Spleen (tissue), 11 donors: ENCODE measurements around the gene TMEM236. TPM values are rescaled to one million over a fixed set of nuclear protein-coding genes. Genes with fewer than 3 reads are reported as not detected.
A peak's percentile ranks its signal among the peaks of the same experiment; 100 is the strongest.

ENCODE experiments used
- DNase-seq: peaks from one replicate; pipeline ENCODE4 v3.0.0-alpha.2; 2020
- H3K27ac ChIP-seq, 8 donors: fragments of 200-600 bp; sonication (generic) in 7 of 8; 1 replicate in 4 of 8; 2 replicates in 4 of 8; pipeline versions ENCODE4 v1.5.0 to v1.8.0; 2016 to 2021; ENCODE audit warnings: inconsistent platforms in 4 of 8, mild to moderate bottlenecking in 4 of 8, moderate library complexity in 1 of 8
- H3K27me3 ChIP-seq, 7 donors: fragments of 200-600 bp; sonication (generic) in 6 of 7; replicated peaks in 1 of 7; 1 replicate in 4 of 7; 2 replicates in 3 of 7; pipeline versions ENCODE4 v1.5.0 to v1.8.0; 2016 to 2021; ENCODE audit warnings: inconsistent platforms in 3 of 7, mild to moderate bottlenecking in 1 of 7
- H3K36me3 ChIP-seq, 6 donors: fragments of 200-600 bp; sonication (generic) in 5 of 6; 1 replicate in 4 of 6; 2 replicates in 2 of 6; pipeline versions ENCODE4 v1.5.0 to v1.8.0; 2016 to 2021; ENCODE audit warnings: inconsistent platforms in 2 of 6
- H3K4me1 ChIP-seq, 6 donors: fragments of 200-600 bp; sonication (generic) in 5 of 6; 1 replicate in 3 of 6; 2 replicates in 3 of 6; pipeline versions ENCODE4 v1.5.0 to v1.8.0; 2016 to 2021; ENCODE audit warnings: inconsistent platforms in 3 of 6
- H3K4me3 ChIP-seq, 8 donors: fragments of 200-600 bp; sonication (generic) in 7 of 8; 1 replicate in 4 of 8; 2 replicates in 4 of 8; pipeline versions ENCODE4 v1.5.0 to v1.8.0; 2016 to 2021; ENCODE audit warnings: inconsistent platforms in 4 of 8, mild to moderate bottlenecking in 4 of 8, moderate library complexity in 2 of 8
- H3K9me3 ChIP-seq, 8 donors: fragments of 200-600 bp; sonication (generic) in 7 of 8; 1 replicate in 4 of 8; 2 replicates in 4 of 8; pipeline versions ENCODE4 v1.5.0 to v1.8.0; 2016 to 2021; ENCODE audit warnings: inconsistent platforms in 4 of 8
- CTCF ChIP-seq, 11 experiments: fragments of 200-600 bp in 7 of 11; fragments of 450-650 bp in 4 of 11; sonication (generic) in 4 of 11; IDR thresholded peaks in 8 of 11; conservative IDR thresholded peaks in 3 of 11; 1 replicate in 7 of 11; 2 replicates in 4 of 11; pipeline versions ENCODE4 v1.4.0 to v1.8.0; 2016 to 2021; ENCODE audit warnings: antibody characterized with exemption in 11 of 11, inconsistent platforms in 4 of 11, mild to moderate bottlenecking in 1 of 11
- POLR2A ChIP-seq, 3 donors: fragments of 450-650 bp; IDR thresholded peaks; one replicate each; pipeline ENCODE4 v1.5.1; 2017; ENCODE audit warnings: antibody characterized with exemption in 3 of 3, mild to moderate bottlenecking in 1 of 3
- POLR2AphosphoS5 ChIP-seq, 3 donors: sonication (generic); formaldehyde crosslinking; IDR thresholded peaks; one replicate each; pipeline ENCODE4 v1.5.1; 2017; ENCODE audit warnings: antibody characterized with exemption in 3 of 3
- WGBS, 5 donors: extraction: QIAGEN DNeasy Blood & Tissue Kit in 3 of 5; methylation state at CpG; one replicate each; pipeline versions ENCODE4 v1.1.5 to v1.1.7; 2013 to 2018; 5-methylcytosine and 5-hydroxymethylcytosine counted together
- intact Hi-C: fragments of 100-400 bp; cut with DNase I; formaldehyde crosslinking; loops from one replicate; pipeline ENCODE4 v1.15.0; 2023; ENCODE audit warnings: low total_unique reads
- polyA plus RNA-seq, 3 donors: library from polyadenylated mRNA; stranded (reverse); fragments of 200-250 nt; gene quantifications; one replicate each; pipeline ENCODE4 v1.2.1, GENCODE V29; 2013
- total RNA-seq, 7 donors: library from RNA; depleted of rRNA in 3 of 7; stranded (reverse); fragments of >200 nt in 3 of 7; fragmentation: NEBNext Ultra II Directional in 4 of 7; extraction: Animal tissue kit (Norgen Biotek cat#: 25700) in 4 of 7; gene quantifications; one replicate each; pipeline versions ENCODE4 v1.1.0 to v1.2.1, GENCODE V29; 2016 to 2021
- donor health status: healthy with polysubstance abuse.
- donor health status: DM: no; HTN: no; CAD: no; lungs with moderate emphysema.
- donor health status: DM: no; HTN: no; CAD: no.
- donor health status: Bipolar disorder and iron deficiency.
- donor health status: healthy.
- donor health status: DM: no; HTN: no; CAD: no.
- donor health status: DM: yes; HTN: yes; CAD: no.

Gene TMEM236
- total and polyA plus RNA-seq, 10 donors: 0.09 to 1.9 (median 0.62) TPM

- no peak overlapping the region for H3K4me3 ChIP-seq
- H3K36me3 ChIP-seq: no peaks in the 10 kb centered on the region
- peaks cover 5 to 44% (median 28%) of the 10 kb centered on the region in 6 donors for H3K4me1 ChIP-seq
- no peaks in the 10 kb centered on the region for H3K27me3 ChIP-seq
- intact Hi-C loops: loop anchor here (5.0 to 10.0 kb wide), 2 partner anchors 94 to 133 kb away; no protein-coding TSS in a partner anchor
- H3K27ac ChIP-seq: no peak overlapping the region
- WGBS, 5 donors: 84 to 97% (median 93%) methylated on average over 1 of the region's 1 CpG
- H3K9me3 ChIP-seq: no peaks in the 10 kb centered on the region
- no peak for TF ChIP-seq POLR2A (IDR thresholded peaks at IDR 0.05)
- no peak for TF ChIP-seq POLR2AphosphoS5 (IDR thresholded peaks at IDR 0.05)
- no peak for TF ChIP-seq CTCF (IDR thresholded peaks at IDR 0.05 in 8 of 11, conservative IDR thresholded peaks at IDR 0.05 in 3 of 11)
- no peak for DNase-seq
Observed at GRCh38 chr10:17740668-17741067, 11.3 kb upstream of the TMEM236 start.

GRCh38 chr10:17742918-17743317, 9.1 kb upstream of the TMEM236 start:
- intact Hi-C loops: loop anchor here (5.0 to 10.0 kb wide), 2 partner anchors 92 to 136 kb away; no protein-coding TSS in a partner anchor
- no peaks in the 10 kb centered on the region for H3K36me3 ChIP-seq
- H3K4me3 ChIP-seq: no peak overlapping the region
- DNase-seq: no peak
- H3K9me3 ChIP-seq: no peaks in the 10 kb centered on the region
- H3K27me3 ChIP-seq: no peaks in the 10 kb centered on the region
- peaks cover 5 to 31% (median 21%) of the 10 kb centered on the region in 6 donors for H3K4me1 ChIP-seq
- 30 to 48% (median 34%) methylated on average over 14 of the region's 14 CpGs for WGBS, 5 donors
- peak overlapping the region in 1 of 8 donors; percentile 76 for H3K27ac ChIP-seq
- TF ChIP-seq CTCF (IDR thresholded peaks at IDR 0.05 in 8 of 11, conservative IDR thresholded peaks at IDR 0.05 in 3 of 11): peak; percentile 66 to 90 (median 81)
- TF ChIP-seq POLR2A (IDR thresholded peaks at IDR 0.05): no peak

- TF ChIP-seq CTCF (IDR thresholded peaks at IDR 0.05 in 8 of 11, conservative IDR thresholded peaks at IDR 0.05 in 3 of 11) (no peak), POLR2A (IDR thresholded peaks at IDR 0.05) (no peak), POLR2AphosphoS5 (IDR thresholded peaks at IDR 0.05) (no peak)
- Histone ChIP-seq H3K27ac (peak overlapping the region in 7 of 8 donors; percentile 59 to 85 (median 76)), H3K36me3 (no peaks in the 10 kb centered on the region), H3K4me1 (peaks cover 5 to 31% (median 21%) of the 10 kb centered on the region in 6 donors), H3K9me3 (no peaks in the 10 kb centered on the region), H3K27me3 (no peaks in the 10 kb centered on the region), H3K4me3 (no peak overlapping the region)
- 85 to 93% (median 91%) methylated on average over 3 of the region's 3 CpGs for WGBS, 5 donors
- intact Hi-C loops: loop anchor here (5.0 to 10.0 kb wide), 2 partner anchors 91 to 136 kb away; no protein-coding TSS in a partner anchor
- no peak for DNase-seq
Observed at GRCh38 chr10:17743437-17743836, 8.6 kb upstream of the TMEM236 start.

- no peaks in the 10 kb centered on the region for H3K36me3 ChIP-seq
- intact Hi-C loops: loop anchor here (5.0 to 10.0 kb wide), 2 partner anchors 90 to 137 kb away; no protein-coding TSS in a partner anchor
- TF ChIP-seq POLR2AphosphoS5 (IDR thresholded peaks at IDR 0.05): peak in 1 of 3 donors; percentile 66
- TF ChIP-seq POLR2A (IDR thresholded peaks at IDR 0.05): no peak
- H3K27me3 ChIP-seq: no peaks in the 10 kb centered on the region
- no peak for DNase-seq
- peak overlapping the region in 7 of 8 donors; percentile 71 to 85 (median 76) for H3K27ac ChIP-seq
- peak overlapping the region in 1 of 8 donors; percentile 2 for H3K4me3 ChIP-seq
- no peaks in the 10 kb centered on the region for H3K9me3 ChIP-seq
- H3K4me1 ChIP-seq: peaks cover 5 to 31% (median 21%) of the 10 kb centered on the region in 6 donors
- WGBS, 5 donors: 24 to 36% (median 28%) methylated on average over 6 of the region's 6 CpGs
Observed at GRCh38 chr10:17744341-17744861, 7.6 kb upstream of the TMEM236 start.
